ENCODE measurements around the gene HAO2. TPM values are rescaled to one million over a fixed set of nuclear protein-coding genes. Genes with fewer than 3 reads are reported as not detected.

The HAO2 gene
- total RNA-seq, 1 donor from 2014 or later, result 0.27 TPM

DNA sequence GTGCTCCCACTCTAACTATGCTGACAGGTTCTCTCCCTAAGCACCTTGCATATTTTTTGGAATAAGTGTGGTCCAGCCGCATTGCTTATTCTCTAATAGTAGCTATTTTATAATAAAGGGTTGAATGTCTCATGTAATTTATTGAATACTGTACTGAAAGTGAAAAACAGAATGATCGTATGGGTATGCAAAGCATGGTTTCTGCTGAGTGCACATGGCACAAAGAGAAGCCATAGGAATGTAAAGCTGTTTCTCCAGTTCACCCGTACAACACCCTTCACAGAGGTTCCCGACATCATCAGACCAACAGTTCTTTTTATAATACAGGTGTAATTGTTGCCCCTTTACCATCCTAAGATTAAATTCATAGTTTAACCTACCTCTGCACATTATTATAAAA lies 8.9 kb upstream of the HAO2 start:
- peaks cover 8% of the 10 kb centered on the region for H3K9me3 Mint-ChIP-seq
- TF ChIP-seq, protein P1, sequence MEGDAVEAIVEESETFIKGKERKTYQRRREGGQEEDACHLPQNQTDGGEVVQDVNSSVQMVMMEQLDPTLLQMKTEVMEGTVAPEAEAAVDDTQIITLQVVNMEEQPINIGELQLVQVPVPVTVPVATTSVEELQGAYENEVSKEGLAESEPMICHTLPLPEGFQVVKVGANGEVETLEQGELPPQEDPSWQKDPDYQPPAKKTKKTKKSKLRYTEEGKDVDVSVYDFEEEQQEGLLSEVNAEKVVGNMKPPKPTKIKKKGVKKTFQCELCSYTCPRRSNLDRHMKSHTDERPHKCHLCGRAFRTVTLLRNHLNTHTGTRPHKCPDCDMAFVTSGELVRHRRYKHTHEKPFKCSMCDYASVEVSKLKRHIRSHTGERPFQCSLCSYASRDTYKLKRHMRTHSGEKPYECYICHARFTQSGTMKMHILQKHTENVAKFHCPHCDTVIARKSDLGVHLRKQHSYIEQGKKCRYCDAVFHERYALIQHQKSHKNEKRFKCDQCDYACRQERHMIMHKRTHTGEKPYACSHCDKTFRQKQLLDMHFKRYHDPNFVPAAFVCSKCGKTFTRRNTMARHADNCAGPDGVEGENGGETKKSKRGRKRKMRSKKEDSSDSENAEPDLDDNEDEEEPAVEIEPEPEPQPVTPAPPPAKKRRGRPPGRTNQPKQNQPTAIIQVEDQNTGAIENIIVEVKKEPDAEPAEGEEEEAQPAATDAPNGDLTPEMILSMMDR (conservative IDR thresholded peaks at IDR 0.05), result no peak
- no peak overlapping the region for H3K27ac Mint-ChIP-seq
- H3K4me3 Mint-ChIP-seq, result no peak overlapping the region
- no peak for DNase-seq (ENCODE audit: extremely low spot score, unreplicated experiment)
- no peaks in the 10 kb centered on the region for H3K36me3 Mint-ChIP-seq
- peaks cover 5% of the 10 kb centered on the region for H3K4me1 Mint-ChIP-seq (ENCODE audit: unreplicated experiment)
- H3K27me3 Mint-ChIP-seq, result no peaks in the 10 kb centered on the region

DNA sequence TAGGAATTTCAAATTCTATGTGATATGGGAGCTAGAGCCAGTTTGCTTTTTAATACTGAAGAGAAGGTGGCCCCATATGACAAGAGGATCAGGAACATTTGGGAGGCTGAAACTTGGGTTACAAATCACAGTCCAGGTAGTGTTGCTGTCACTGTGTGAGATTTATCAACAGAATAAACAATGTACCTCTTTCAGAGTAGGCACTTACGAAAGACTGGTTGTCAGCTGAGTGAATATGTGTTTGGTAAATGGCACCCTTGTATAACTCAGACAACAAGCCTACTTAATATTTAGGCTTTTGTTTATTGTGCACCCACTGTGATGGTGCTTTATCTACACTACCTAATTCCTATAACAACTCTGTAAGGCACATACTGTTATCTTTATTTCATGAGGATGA lies 7.4 kb upstream of the HAO2 start:
- TF ChIP-seq, protein P1 (conservative IDR thresholded peaks at IDR 0.05), result no peak
- no peaks in the 10 kb centered on the region for H3K36me3 Mint-ChIP-seq
- peaks cover 5% of the 10 kb centered on the region for H3K4me1 Mint-ChIP-seq (ENCODE audit: unreplicated experiment)
- no peak overlapping the region for H3K4me3 Mint-ChIP-seq
- peaks cover 4% of the 10 kb centered on the region for H3K9me3 Mint-ChIP-seq
- no peak overlapping the region for H3K27ac Mint-ChIP-seq
- no peak for DNase-seq (ENCODE audit: extremely low spot score, unreplicated experiment)
- H3K27me3 Mint-ChIP-seq, result no peaks in the 10 kb centered on the region

DNA sequence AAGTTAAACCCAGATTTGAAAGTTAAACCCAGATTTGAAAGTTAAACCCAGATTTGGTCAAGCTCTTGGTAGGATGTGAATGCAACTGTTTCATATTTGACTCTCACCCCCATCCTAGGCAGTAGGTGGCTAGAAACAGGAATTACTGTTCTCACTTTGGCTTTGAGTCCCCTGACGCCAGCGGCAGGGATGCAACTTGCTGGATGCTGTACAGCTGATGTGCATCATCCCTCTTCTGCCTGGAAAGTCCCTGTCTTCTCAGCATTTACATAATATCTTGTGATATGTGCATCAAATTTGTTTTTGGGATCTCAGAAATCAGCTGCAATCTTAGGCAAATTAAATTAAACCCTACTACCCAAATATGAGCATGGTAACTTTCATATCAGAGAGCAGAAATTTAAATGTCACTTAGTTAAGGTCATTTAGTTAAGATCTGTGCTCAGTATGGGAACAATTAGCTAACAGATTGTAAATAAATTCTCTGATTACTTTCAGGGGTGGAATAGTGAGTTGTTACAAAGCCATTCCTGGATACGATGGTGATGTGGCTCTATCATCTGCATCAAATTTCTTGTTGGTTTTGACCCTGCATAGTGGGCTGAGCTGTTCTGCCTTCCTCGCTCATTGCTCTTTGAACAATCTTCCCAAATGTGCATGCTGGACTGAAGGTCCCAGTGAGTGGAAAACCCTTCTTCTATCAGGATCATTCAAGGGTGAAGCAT lies 6.8 kb upstream of the HAO2 start:
- no peak for DNase-seq (ENCODE audit: extremely low spot score, unreplicated experiment)
- H3K27me3 Mint-ChIP-seq, result no peaks in the 10 kb centered on the region
- TF ChIP-seq, protein P1 (conservative IDR thresholded peaks at IDR 0.05), result no peak
- H3K4me3 Mint-ChIP-seq, result no peak overlapping the region
- no peaks in the 10 kb centered on the region for H3K36me3 Mint-ChIP-seq
- H3K27ac Mint-ChIP-seq, result no peak overlapping the region
- no peaks in the 10 kb centered on the region for H3K9me3 Mint-ChIP-seq
- peaks cover 5% of the 10 kb centered on the region for H3K4me1 Mint-ChIP-seq (ENCODE audit: unreplicated experiment)

- Mint-ChIP-seq H3K9me3 (no peaks in the 10 kb centered on the region), H3K36me3 (no peaks in the 10 kb centered on the region), H3K27me3 (peaks cover 3% of the 10 kb centered on the region), H3K4me1 (ENCODE audit: unreplicated experiment) (peaks cover 5% of the 10 kb centered on the region), H3K27ac (no peak overlapping the region), H3K4me3 (no peak overlapping the region)
- TF ChIP-seq, protein P1 (conservative IDR thresholded peaks at IDR 0.05), result no peak
- no peak for DNase-seq (ENCODE audit: extremely low spot score, unreplicated experiment)
Observed at GRCh38 chr1:119363162-119363561, 5.4 kb upstream of the HAO2 start.

DNA sequence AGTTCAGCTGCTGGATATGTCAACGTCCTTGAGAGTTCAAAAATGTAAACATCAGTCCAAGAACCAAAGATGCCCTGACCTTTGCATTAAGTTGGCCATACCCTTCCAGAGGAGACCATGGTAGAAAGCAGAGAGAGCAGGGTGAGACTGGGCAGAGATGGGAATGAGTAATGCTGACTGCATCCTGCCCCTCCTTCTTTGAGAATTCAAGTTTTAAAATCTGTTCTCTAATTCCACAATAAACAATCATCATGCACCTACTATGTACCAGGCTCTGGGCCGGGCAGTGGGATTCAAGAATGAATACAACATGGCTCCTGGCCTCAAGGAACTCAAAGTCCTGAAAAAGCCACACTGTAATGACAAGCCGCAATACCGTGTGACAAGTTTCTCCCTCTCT lies 3.9 kb upstream of the HAO2 start:
- Mint-ChIP-seq H3K36me3 (no peaks in the 10 kb centered on the region), H3K4me1 (ENCODE audit: unreplicated experiment) (peaks cover 5% of the 10 kb centered on the region), H3K27me3 (peaks cover 7% of the 10 kb centered on the region), H3K4me3 (no peak overlapping the region), H3K27ac (no peak overlapping the region), H3K9me3 (no peaks in the 10 kb centered on the region)
- DNase-seq (ENCODE audit: extremely low spot score, unreplicated experiment), result no peak
- TF ChIP-seq, protein P1 (conservative IDR thresholded peaks at IDR 0.05), result no peak
